Stimulated activated naive CD8-positive, alpha-beta T cell treated with anti-CD3 and anti-CD28 coated beads, Interleukin-15, amount 100 ng/mL, for 72 hours (primary cell): Measurements from ENCODE around the gene ZC3H7B.

ENCODE experiments used
- ATAC-seq: fragments of 150-1000 bp; cut with Tn5 transposase; 2 replicates; pipeline ENCODE4 v1.10.0; 2021; ENCODE audit warnings: mild to moderate bottlenecking, moderate library complexity
- DNase-seq, 2 donors: peaks; one replicate each; pipeline ENCODE4 v3.0.0; 2021 to 2022
- H3K27ac Mint-ChIP-seq, 2 donors: one replicate each; pipeline ENCODE4 v1.8.0; 2022; ENCODE audit warnings: mild to moderate bottlenecking in 2 of 2, mixed read lengths in 2 of 2, moderate library complexity in 2 of 2
- H3K27me3 Mint-ChIP-seq: one replicate; pipeline ENCODE4 v1.8.0; 2022; ENCODE audit warnings: mixed read lengths
- H3K4me1 Mint-ChIP-seq: one replicate; pipeline ENCODE4 v1.8.0; 2022; ENCODE audit warnings: mild to moderate bottlenecking, mixed read lengths
- H3K4me3 Mint-ChIP-seq, 2 donors: one replicate each; pipeline ENCODE4 v1.8.0; 2022; ENCODE audit warnings: mild to moderate bottlenecking in 2 of 2, mixed read lengths in 2 of 2, moderate library complexity in 1 of 2
- H3K9me3 Mint-ChIP-seq, 2 donors: one replicate each; pipeline ENCODE4 v1.8.0; 2022; ENCODE audit warnings: mixed read lengths in 2 of 2

ZC3H7B gene

GRCh38 chr22:41305646-41306045 is 4.3 kb downstream of the ZC3H7B start:
- H3K4me1 Mint-ChIP-seq: peaks cover 55% of the 10 kb centered on the region
- H3K4me3 Mint-ChIP-seq: no peak overlapping the region
- ATAC-seq: no peak
- H3K27me3 Mint-ChIP-seq: no peaks in the 10 kb centered on the region
- peak overlapping the region in 1 of 2 donors; percentile 82 for H3K27ac Mint-ChIP-seq
- no peak for DNase-seq
- H3K9me3 Mint-ChIP-seq: no peaks in the 10 kb centered on the region

GRCh38 chr22:41308054-41308453 is 6.7 kb downstream of the ZC3H7B start:
- Mint-ChIP-seq H3K27me3 (no peaks in the 10 kb centered on the region), H3K9me3 (no peaks in the 10 kb centered on the region), H3K27ac (peak overlapping the region in 1 of 2 donors; percentile 82), H3K4me3 (no peak overlapping the region), H3K4me1 (peaks cover 58% of the 10 kb centered on the region)
- ATAC-seq (no peak), DNase-seq (no peak)

DNA sequence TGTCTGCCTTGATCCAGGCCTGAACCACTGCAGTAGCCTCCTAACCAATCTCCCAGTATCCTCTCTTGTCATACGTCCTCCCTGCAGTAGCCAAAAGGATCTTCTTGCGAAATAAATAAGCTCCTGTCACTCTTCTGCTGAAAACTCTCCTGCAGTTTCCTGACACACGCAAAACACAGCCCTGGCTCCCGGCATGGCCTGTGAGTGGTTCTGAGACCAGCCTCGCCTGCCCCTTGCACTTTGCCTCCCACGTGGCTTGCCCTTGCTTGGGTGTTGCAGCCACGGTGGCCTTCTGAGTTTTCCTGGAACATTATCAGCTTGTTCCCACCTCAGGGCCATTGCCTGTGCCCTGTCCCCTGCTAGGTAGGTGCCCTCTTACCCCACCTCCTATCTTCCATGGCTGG is 7.2 kb downstream of the ZC3H7B start:
- Mint-ChIP-seq H3K4me3 (no peak overlapping the region), H3K4me1 (peaks cover 53% of the 10 kb centered on the region), H3K9me3 (no peaks in the 10 kb centered on the region), H3K27me3 (no peaks in the 10 kb centered on the region), H3K27ac (peak overlapping the region; percentile 65 to 82)
- DNase-seq (no peak), ATAC-seq (no peak)

DNA sequence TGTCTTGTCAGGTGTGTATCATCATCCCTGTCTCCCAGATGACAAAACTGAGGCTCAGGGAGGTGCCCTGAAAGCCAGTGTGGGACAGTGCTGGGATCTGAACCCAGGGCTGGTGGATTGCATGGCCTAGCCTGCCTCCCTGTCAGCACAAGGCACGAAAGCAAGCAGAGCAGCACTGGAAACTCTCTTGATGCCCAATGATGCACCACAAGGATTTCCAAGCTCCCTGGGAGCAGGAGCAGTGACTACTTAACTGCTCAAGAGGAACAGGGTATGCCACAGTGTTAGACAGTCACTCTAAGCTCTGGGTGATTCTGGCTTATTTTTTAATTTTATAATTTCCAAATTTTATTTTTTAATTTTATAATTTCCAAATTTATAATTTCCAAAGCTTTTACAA is 9.0 kb downstream of the ZC3H7B start:
- Mint-ChIP-seq H3K4me1 (peaks cover 36% of the 10 kb centered on the region), H3K27ac (peak overlapping the region in 1 of 2 donors; percentile 34), H3K4me3 (no peak overlapping the region), H3K27me3 (no peaks in the 10 kb centered on the region), H3K9me3 (no peaks in the 10 kb centered on the region)
- no peak for ATAC-seq
- DNase-seq: no peak

DNA sequence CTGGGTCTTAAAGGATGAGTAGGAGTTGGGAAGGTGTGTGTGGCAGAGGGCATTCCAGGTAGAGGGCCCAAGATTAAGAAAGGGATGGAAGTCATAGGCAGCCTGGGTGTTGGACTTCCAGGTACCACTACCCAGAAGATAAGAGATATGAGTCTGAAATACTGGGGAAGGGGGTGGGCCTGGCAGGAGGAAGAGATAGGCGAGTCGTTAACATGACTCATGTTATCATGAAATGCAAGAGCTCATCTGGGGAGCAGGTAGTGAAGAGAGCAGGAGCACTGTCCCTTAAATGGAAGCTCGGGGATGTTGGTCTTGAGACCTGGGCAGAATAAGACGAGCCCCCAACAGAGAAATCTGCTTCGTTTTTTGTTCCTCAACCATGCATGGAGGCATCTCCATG is 10.2 kb downstream of the ZC3H7B start:
- peak overlapping the region in 1 of 2 donors; percentile 10 for H3K27ac Mint-ChIP-seq
- no peaks in the 10 kb centered on the region for H3K27me3 Mint-ChIP-seq
- peaks cover 30% of the 10 kb centered on the region for H3K4me1 Mint-ChIP-seq

GRCh38 chr22:41314821-41315220 is 13.5 kb downstream of the ZC3H7B start:
- no peak overlapping the region for H3K27ac Mint-ChIP-seq
- ATAC-seq: no peak
- no peak overlapping the region for H3K4me3 Mint-ChIP-seq
- H3K4me1 Mint-ChIP-seq: peaks cover 24% of the 10 kb centered on the region
- H3K9me3 Mint-ChIP-seq: no peaks in the 10 kb centered on the region
- no peak for DNase-seq
- no peaks in the 10 kb centered on the region for H3K27me3 Mint-ChIP-seq

More for the DNA sequence above, 10.2 kb downstream of the ZC3H7B start:
- Mint-ChIP-seq H3K9me3 (no peaks in the 10 kb centered on the region), H3K4me3 (no peak overlapping the region)
- no peak for ATAC-seq
- no peak for DNase-seq

GRCh38 chr22:41315586-41315985 is 14.3 kb downstream of the ZC3H7B start:
- H3K27me3 Mint-ChIP-seq: no peaks in the 10 kb centered on the region
- H3K4me3 Mint-ChIP-seq: no peak overlapping the region
- ATAC-seq: no peak
- no peaks in the 10 kb centered on the region for H3K9me3 Mint-ChIP-seq
- H3K4me1 Mint-ChIP-seq: peaks cover 24% of the 10 kb centered on the region
- no peak overlapping the region for H3K27ac Mint-ChIP-seq
- no peak for DNase-seq

DNA sequence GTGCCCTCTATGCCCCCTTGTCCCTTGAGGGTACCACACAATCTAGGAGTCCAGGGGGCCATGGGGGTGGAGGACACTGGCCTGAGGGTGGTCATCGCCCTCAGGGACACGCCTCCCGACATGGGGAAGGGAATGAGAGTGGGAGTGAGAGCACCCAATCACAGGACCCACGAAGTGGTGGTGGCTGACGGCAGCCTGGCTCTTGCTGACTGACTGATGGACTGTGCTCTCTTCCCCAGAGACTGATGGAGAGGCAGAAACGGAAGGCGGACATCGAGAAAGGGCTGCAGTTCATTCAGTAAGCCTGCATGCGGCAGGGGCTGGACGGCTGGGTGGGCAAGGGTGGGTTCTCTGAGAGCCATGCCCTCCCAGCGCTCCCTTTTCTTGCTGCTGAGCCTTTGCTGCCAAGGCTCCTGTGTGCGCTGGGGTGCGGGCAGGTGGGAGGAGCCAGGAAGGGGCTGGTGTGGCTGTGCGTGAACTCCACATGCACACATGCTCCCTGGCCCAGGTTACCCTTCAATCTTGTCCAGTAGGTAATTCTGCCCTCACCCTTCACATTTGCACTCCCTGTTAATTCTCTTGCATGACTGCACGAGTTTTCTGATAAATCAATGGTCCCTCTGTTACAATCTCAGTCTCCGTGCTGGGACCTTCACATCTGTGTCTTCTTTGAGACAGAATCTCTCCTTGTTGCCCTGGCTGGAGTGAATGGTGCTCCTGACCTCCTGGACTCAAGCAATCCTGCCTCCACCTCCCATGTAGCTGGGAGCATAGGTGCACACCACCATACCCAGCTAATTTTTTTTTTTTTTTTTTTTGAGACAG is 19.3 kb downstream of the ZC3H7B start:
- H3K4me1 Mint-ChIP-seq: peaks cover 12% of the 10 kb centered on the region
- H3K4me3 Mint-ChIP-seq: no peak overlapping the region
- H3K27me3 Mint-ChIP-seq: no peaks in the 10 kb centered on the region
- DNase-seq (no peak), ATAC-seq (no peak)
- no peak overlapping the region for H3K27ac Mint-ChIP-seq
- no peaks in the 10 kb centered on the region for H3K9me3 Mint-ChIP-seq

DNA sequence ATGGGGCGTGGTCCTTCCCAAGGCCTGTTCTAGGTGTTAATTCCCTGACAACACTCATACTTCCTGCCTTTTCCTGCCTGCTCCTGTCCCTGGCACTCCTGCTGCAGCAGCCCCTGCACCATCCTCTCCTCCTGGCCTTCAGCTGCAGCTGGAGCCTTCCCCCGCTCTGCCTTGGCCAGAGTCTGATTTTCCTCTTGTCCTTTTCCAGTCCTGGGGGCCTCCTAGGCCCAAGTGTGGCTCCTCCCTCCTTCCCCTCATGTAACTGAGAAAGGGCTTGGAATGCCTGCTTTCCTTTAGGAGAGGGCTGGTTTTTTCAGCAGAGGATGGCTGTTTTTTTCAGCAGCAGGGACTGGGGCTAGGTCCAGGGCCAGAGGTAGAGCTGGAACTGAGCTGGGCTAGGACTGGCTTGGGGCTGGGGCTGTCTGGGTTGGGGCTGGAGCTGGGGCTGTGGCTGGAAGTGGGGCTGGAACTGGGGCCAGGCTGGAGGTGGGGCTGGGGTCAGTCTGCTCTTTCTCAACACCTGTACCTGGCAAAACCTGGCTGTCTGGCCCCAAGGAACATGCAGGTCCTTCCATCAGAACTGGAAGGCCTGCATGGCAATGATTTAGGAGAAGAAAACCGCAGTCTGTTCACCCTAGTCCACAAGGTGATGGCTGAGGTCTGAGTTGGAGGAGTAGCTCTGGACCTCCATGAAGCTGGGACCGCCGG is 23.6 kb downstream of the ZC3H7B start:
- Mint-ChIP-seq H3K27ac (no peak overlapping the region), H3K4me3 (no peak overlapping the region)

DNA sequence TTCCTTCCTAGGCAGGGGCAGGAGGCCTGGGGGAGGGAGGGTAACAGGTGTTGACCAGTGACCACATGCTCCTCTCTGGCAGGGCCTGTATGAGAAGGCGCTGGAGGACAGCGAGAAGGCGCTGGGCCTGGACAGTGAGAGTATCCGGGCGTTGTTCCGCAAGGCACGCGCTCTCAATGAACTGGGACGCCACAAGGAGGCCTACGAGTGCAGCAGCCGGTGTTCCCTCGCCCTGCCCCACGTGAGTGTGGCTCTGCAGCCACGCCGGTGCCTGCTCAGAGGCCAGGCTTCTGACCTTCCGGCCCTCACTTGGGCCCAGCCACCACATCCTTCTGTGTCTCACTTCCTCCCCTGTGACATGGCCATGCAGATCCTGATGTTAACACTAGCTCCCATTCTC is 25.8 kb downstream of the ZC3H7B start:
- Mint-ChIP-seq H3K27ac (peak overlapping the region in 1 of 2 donors; percentile 34), H3K9me3 (no peaks in the 10 kb centered on the region), H3K4me3 (no peak overlapping the region), H3K4me1 (no peaks in the 10 kb centered on the region), H3K27me3 (no peaks in the 10 kb centered on the region)
- DNase-seq (no peak), ATAC-seq (no peak)

More for the DNA sequence above, 23.6 kb downstream of the ZC3H7B start:
- Mint-ChIP-seq H3K27me3 (no peaks in the 10 kb centered on the region), H3K4me1 (no peaks in the 10 kb centered on the region), H3K9me3 (no peaks in the 10 kb centered on the region)
- ATAC-seq (no peak), DNase-seq (no peak)

- ATAC-seq (no peak), DNase-seq (no peak)
- H3K4me3 Mint-ChIP-seq: no peak overlapping the region
- H3K9me3 Mint-ChIP-seq: no peaks in the 10 kb centered on the region
- H3K27ac Mint-ChIP-seq: no peak overlapping the region
- H3K27me3 Mint-ChIP-seq: no peaks in the 10 kb centered on the region
- peaks cover 7% of the 10 kb centered on the region for H3K4me1 Mint-ChIP-seq
These were observed 28.8 kb downstream of the ZC3H7B start for GRCh38 chr22:41330169-41330568.

GRCh38 chr22:41332217-41332939 is 31.1 kb downstream of the ZC3H7B start:
- peaks cover 15% of the 10 kb centered on the region for H3K4me1 Mint-ChIP-seq
- ATAC-seq: no peak
- H3K9me3 Mint-ChIP-seq: no peaks in the 10 kb centered on the region

DNA sequence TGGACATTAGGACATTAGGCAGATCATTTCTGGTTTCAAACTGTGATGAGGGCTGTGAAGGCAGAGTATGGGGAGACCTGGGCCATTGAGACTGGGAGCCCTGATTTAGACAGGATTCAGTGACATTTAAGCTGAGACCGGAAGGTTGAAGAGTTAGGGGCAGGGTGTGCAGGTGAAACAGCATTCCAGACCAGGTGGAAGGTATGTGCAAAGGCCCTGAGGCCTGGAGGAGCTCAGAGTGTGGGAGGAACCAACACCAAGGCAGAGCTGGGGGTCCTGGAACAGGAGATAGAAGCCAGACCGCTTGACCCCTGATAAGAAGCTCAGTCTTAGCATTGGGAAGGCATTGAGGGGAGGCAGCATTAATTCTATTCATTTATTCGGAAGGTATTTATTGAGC is 32.5 kb downstream of the ZC3H7B start:
- ATAC-seq: no peak
- H3K4me1 Mint-ChIP-seq: peaks cover 15% of the 10 kb centered on the region
- no peak overlapping the region for H3K4me3 Mint-ChIP-seq
- H3K27ac Mint-ChIP-seq: peak overlapping the region in 1 of 2 donors; percentile 45
- no peaks in the 10 kb centered on the region for H3K9me3 Mint-ChIP-seq
- no peak for DNase-seq
- H3K27me3 Mint-ChIP-seq: no peaks in the 10 kb centered on the region

More at GRCh38 chr22:41332217-41332939, 31.1 kb downstream of the ZC3H7B start:
- DNase-seq: no peak
- no peaks in the 10 kb centered on the region for H3K27me3 Mint-ChIP-seq
- no peak overlapping the region for H3K4me3 Mint-ChIP-seq
- H3K27ac Mint-ChIP-seq: peak overlapping the region in 1 of 2 donors; percentile 36

DNA sequence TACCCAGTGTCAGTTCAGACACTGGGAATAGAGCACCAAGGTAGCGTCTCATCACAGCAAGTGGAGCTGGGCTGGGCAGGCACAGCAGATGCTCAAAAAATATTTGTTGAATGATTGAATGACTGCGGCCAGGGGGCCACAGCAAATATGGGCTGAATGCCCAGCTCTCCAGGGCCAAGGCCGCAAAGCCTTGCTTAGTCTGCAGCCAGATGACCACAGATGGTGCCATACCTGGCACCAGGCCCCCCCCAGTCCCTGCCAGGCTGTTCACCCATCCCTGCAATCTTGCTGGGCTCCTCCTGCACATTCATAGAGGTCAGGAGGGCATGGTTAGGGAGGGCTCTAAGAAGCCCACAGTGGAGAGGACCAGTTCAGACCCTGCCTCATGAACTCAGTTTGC is 32.9 kb downstream of the ZC3H7B start:
- H3K9me3 Mint-ChIP-seq: no peaks in the 10 kb centered on the region
- no peak for ATAC-seq
- DNase-seq: no peak
- H3K4me3 Mint-ChIP-seq: no peak overlapping the region
- H3K27me3 Mint-ChIP-seq: no peaks in the 10 kb centered on the region
- peaks cover 15% of the 10 kb centered on the region for H3K4me1 Mint-ChIP-seq
- H3K27ac Mint-ChIP-seq: no peak overlapping the region

- Mint-ChIP-seq H3K27me3 (no peaks in the 10 kb centered on the region), H3K4me1 (peaks cover 15% of the 10 kb centered on the region), H3K27ac (peak overlapping the region; percentile 54 to 66), H3K9me3 (no peaks in the 10 kb centered on the region), H3K4me3 (no peak overlapping the region)
- ATAC-seq: no peak
- no peak for DNase-seq
These were observed 33.8 kb downstream of the ZC3H7B start for GRCh38 chr22:41334951-41335635.
